ENCODE results near the gene RALGAPA1.

The RALGAPA1 gene

DNA sequence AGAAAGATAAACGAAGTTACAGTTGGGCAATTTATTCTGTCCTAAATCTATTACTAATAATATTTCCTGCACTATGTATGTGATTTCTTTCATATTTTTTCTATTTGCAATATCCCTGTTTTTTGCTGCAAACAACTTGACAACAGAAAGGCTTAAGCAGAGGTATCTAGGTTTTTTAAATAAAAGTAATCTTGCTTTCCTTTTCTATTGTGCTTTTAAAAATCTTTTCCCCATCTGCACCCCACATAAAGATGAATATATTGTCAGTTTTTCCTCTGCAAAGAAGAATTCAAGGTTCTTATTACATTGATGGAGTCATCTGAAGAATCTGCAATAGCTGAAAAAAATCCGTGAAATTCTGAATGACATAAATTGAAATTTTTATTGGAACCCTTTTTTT, 502 bp upstream of the RALGAPA1 start:
- Histone ChIP-seq H3K4me3 (ENCODE audit: low read length) (no peak overlapping the region), H3K27ac (ENCODE audit: low read length) (peak overlapping the region; percentile 74; the same call in 1 of the 2 replicates), H3K9me2 (replicated peaks; ENCODE audit: insufficient read depth, low read length) (no peaks in the 10 kb centered on the region), H3K4me2 (ENCODE audit: low read depth, low read length) (peak overlapping the region; percentile 15; the same call in 1 of the 2 replicates), H3K27me3 (replicated peaks; ENCODE audit: insufficient read depth, low read length) (no peaks in the 10 kb centered on the region), H3K36me3 (replicated peaks; ENCODE audit: insufficient read depth, low read length) (no peaks in the 10 kb centered on the region), H3K79me2 (ENCODE audit: low read length) (peaks cover 16% of the 10 kb centered on the region), H4K20me1 (ENCODE audit: insufficient read depth, low read length) (no peaks in the 10 kb centered on the region), H2AFZ (ENCODE audit: low read length) (no peak overlapping the region), H3K9ac (ENCODE audit: low read length) (no peak overlapping the region), H3F3A (ENCODE audit: insufficient read depth, low read length) (peaks cover 12% of the 10 kb centered on the region), H3K4me1 (ENCODE audit: low read length) (no peaks in the 10 kb centered on the region), H3K9me3 (replicated peaks; ENCODE audit: insufficient read depth, low read length) (no peaks in the 10 kb centered on the region)
- TF ChIP-seq EZH2 (optimal IDR thresholded peaks at IDR 0.05; ENCODE audit: low read depth, low read length): no peak
- TF ChIP-seq, protein P1, sequence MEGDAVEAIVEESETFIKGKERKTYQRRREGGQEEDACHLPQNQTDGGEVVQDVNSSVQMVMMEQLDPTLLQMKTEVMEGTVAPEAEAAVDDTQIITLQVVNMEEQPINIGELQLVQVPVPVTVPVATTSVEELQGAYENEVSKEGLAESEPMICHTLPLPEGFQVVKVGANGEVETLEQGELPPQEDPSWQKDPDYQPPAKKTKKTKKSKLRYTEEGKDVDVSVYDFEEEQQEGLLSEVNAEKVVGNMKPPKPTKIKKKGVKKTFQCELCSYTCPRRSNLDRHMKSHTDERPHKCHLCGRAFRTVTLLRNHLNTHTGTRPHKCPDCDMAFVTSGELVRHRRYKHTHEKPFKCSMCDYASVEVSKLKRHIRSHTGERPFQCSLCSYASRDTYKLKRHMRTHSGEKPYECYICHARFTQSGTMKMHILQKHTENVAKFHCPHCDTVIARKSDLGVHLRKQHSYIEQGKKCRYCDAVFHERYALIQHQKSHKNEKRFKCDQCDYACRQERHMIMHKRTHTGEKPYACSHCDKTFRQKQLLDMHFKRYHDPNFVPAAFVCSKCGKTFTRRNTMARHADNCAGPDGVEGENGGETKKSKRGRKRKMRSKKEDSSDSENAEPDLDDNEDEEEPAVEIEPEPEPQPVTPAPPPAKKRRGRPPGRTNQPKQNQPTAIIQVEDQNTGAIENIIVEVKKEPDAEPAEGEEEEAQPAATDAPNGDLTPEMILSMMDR (IDR thresholded peaks at IDR 0.05; ENCODE audit: low read length): no peak
- TF ChIP-seq EZH2phosphoT487 (IDR thresholded peaks at IDR 0.05; ENCODE audit: low read length): no peak
- DNase-seq: no peak

DNA sequence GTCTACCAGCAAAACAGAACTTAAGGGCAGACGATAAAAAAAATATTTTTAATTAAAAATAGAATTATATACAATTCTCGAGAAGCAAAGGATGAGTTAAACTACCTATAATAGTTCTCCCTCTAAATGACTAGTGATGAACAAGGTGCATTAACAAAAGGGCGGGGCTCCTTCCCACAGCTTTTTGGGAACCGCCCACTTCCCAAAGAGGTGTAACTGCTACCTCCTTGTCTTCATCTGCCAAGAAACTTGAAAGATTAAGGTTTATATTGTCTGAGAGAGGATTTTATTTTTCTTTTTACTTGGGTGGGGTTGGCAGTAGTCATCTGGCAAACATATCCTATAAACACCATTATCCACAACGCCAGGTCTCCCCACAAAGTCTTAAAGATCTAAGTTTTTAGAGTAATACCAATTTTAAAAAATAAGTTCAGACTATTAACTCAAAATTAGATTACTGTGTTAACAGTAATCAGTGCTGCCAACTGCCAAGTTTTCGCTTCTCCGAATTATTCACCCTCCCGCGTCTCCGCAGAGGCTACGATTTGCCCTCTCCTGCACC, 938 bp downstream of the RALGAPA1 start:
- H3K4me1 ChIP-seq (ENCODE audit: low read length): no peaks in the 10 kb centered on the region
- H3K4me2 ChIP-seq (ENCODE audit: low read depth, low read length): peak overlapping the region; percentile 55
- no peaks in the 10 kb centered on the region for H3K9me3 ChIP-seq (replicated peaks; ENCODE audit: insufficient read depth, low read length)
- H2AFZ ChIP-seq (ENCODE audit: low read length): peak overlapping the region; percentile 42; the same call in 1 of the 2 replicates
- peak overlapping the region; percentile 70 for H3K9ac ChIP-seq (ENCODE audit: low read length)
- TF ChIP-seq, protein P1 (IDR thresholded peaks at IDR 0.05; ENCODE audit: low read length): no peak
- TF ChIP-seq EZH2 (optimal IDR thresholded peaks at IDR 0.05; ENCODE audit: low read depth, low read length) (no peak), EZH2phosphoT487 (IDR thresholded peaks at IDR 0.05; ENCODE audit: low read length) (no peak)
- H3K79me2 ChIP-seq (ENCODE audit: low read length): peaks cover 16% of the 10 kb centered on the region
- peak overlapping the region; percentile 73 for H3K4me3 ChIP-seq (ENCODE audit: low read length)
- peak overlapping the region; percentile 74; the same call in 1 of the 2 replicates for H3K27ac ChIP-seq (ENCODE audit: low read length)
- peak; percentile 37 for DNase-seq
- peaks cover 12% of the 10 kb centered on the region for H3F3A ChIP-seq (ENCODE audit: insufficient read depth, low read length)
- no peaks in the 10 kb centered on the region for H3K9me2 ChIP-seq (replicated peaks; ENCODE audit: insufficient read depth, low read length)
- no peaks in the 10 kb centered on the region for H3K27me3 ChIP-seq (replicated peaks; ENCODE audit: insufficient read depth, low read length)
- H3K36me3 ChIP-seq (replicated peaks; ENCODE audit: insufficient read depth, low read length): no peaks in the 10 kb centered on the region
- no peaks in the 10 kb centered on the region for H4K20me1 ChIP-seq (ENCODE audit: insufficient read depth, low read length)

- no peaks in the 10 kb centered on the region for H3K9me2 ChIP-seq (replicated peaks; ENCODE audit: insufficient read depth, low read length)
- H3K27ac ChIP-seq (ENCODE audit: low read length): no peak overlapping the region
- no peaks in the 10 kb centered on the region for H3K4me1 ChIP-seq (ENCODE audit: low read length)
- peak overlapping the region; percentile 41 for H3K4me2 ChIP-seq (ENCODE audit: low read depth, low read length)
- no peaks in the 10 kb centered on the region for H3K27me3 ChIP-seq (replicated peaks; ENCODE audit: insufficient read depth, low read length)
- peak overlapping the region; percentile 22; the same call in 1 of the 2 replicates for H3K4me3 ChIP-seq (ENCODE audit: low read length)
- TF ChIP-seq EZH2phosphoT487 (IDR thresholded peaks at IDR 0.05; ENCODE audit: low read length) (no peak), EZH2 (optimal IDR thresholded peaks at IDR 0.05; ENCODE audit: low read depth, low read length) (no peak)
- TF ChIP-seq, protein P1 (IDR thresholded peaks at IDR 0.05; ENCODE audit: low read length): no peak
- H3K9ac ChIP-seq (ENCODE audit: low read length): no peak overlapping the region
- H3K36me3 ChIP-seq (replicated peaks; ENCODE audit: insufficient read depth, low read length): no peaks in the 10 kb centered on the region
- DNase-seq: no peak
- no peaks in the 10 kb centered on the region for H3K9me3 ChIP-seq (replicated peaks; ENCODE audit: insufficient read depth, low read length)
- no peaks in the 10 kb centered on the region for H4K20me1 ChIP-seq (ENCODE audit: insufficient read depth, low read length)
- peaks cover 12% of the 10 kb centered on the region for H3F3A ChIP-seq (ENCODE audit: insufficient read depth, low read length)
- no peak overlapping the region for H2AFZ ChIP-seq (ENCODE audit: low read length)
- peaks cover 16% of the 10 kb centered on the region for H3K79me2 ChIP-seq (ENCODE audit: low read length)
These were observed 1.7 kb downstream of the RALGAPA1 start for GRCh38 chr14:35807131-35807961.

Data from MM.1S (cell line).